Ovary (tissue), 9 donors: ENCODE results near the gene DYRK1B. TPM values are rescaled to one million over a fixed set of nuclear protein-coding genes. Genes with fewer than 3 reads are reported as not detected.
A peak's percentile ranks its signal among the peaks of the same experiment; 100 is the strongest.

Experiments used
- DNase-seq, 5 donors: peaks; one replicate each; pipeline ENCODE4 v3.0.0-alpha.2; 2019 to 2020
- H3K27ac ChIP-seq, 2 donors: fragments of 200-600 bp; one replicate each; pipeline versions ENCODE4 v1.5.1 to v1.8.0; 2019 to 2022
- H3K27me3 ChIP-seq: fragments of 200-600 bp; one replicate; pipeline ENCODE4 v1.8.0; 2022
- H3K36me3 ChIP-seq: fragments of 200-600 bp; sonication (generic); one replicate; pipeline ENCODE4 v1.5.1; 2019
- H3K4me1 ChIP-seq: one replicate; pipeline ENCODE4 v1.8.1; 2013; ENCODE audit warnings: mild to moderate bottlenecking, moderate library complexity; ENCODE audit not compliant: insufficient read depth
- H3K4me3 ChIP-seq: fragments of 200-600 bp; sonication (generic); one replicate; pipeline ENCODE4 v1.5.1; 2017
- H3K9me3 ChIP-seq, 2 donors: fragments of 200-600 bp in 1 of 2; sonication (generic) in 1 of 2; one replicate each; pipeline versions ENCODE4 v1.5.1 to v1.8.1; 2013 to 2019; ENCODE audit warnings: mild to moderate bottlenecking in 1 of 2, moderate library complexity in 1 of 2
- EP300 ChIP-seq: sonication (generic); formaldehyde crosslinking; IDR thresholded peaks from one replicate; pipeline ENCODE4 v1.6.1; 2017; ENCODE audit warnings: antibody characterized with exemption
- POLR2A ChIP-seq: fragments of 450-650 bp; IDR thresholded peaks from one replicate; pipeline ENCODE4 v1.6.1; 2017; ENCODE audit warnings: antibody characterized with exemption, mild to moderate bottlenecking, moderate library complexity
- WGBS, 3 donors: extraction: QIAGEN DNeasy Blood & Tissue Kit in 1 of 3; methylation state at CpG; one replicate each; pipeline versions ENCODE4 v1.1.5 to v1.1.7; 2013 to 2017; 5-methylcytosine and 5-hydroxymethylcytosine counted together
- intact Hi-C, 4 donors: fragments of 100-400 bp; cut with DNase I; formaldehyde crosslinking; loops; one replicate each; pipeline versions ENCODE4 v1.11.0 to v1.15.1; 2022 to 2023
- polyA plus RNA-seq, 2 donors: library from polyadenylated mRNA; stranded (reverse); fragments of 200-250 nt in 1 of 2; fragments of 350-450 nt in 1 of 2; fragmentation: Illumina TruSeq in 1 of 2; extraction: RNeasy Lipid Tissue Mini Kit (QIAGEN cat#74804) in 1 of 2; gene quantifications; one replicate each; pipeline ENCODE4 v1.2.3, GENCODE V29; 2013 to 2014
- total RNA-seq, 7 donors: library from RNA; depleted of rRNA in 2 of 7; stranded (reverse); fragments of >200 nt in 2 of 7; fragmentation: NEBNext Ultra II Directional in 3 of 7; extraction: Animal tissue kit (Norgen Biotek cat#: 25700) in 3 of 7; gene quantifications; one replicate each; pipeline versions ENCODE4 v1.1.0 to v1.2.4, GENCODE V29; 2016 to 2023
- TF ChIP-seq, protein P1 (sequence below), 3 donors: fragments of 450-650 bp in 2 of 3; fragments of 200-600 bp in 1 of 3; IDR thresholded peaks; one replicate each; pipeline versions ENCODE4 v1.5.1 to v1.8.0; 2016 to 2022; ENCODE audit warnings: antibody characterized with exemption in 3 of 3, mild to moderate bottlenecking in 1 of 3
- donor health status: DM: no; HTN: no; CAD: no; lungs with moderate emphysema.
- donor health status: DM: no; HTN: no; CAD: no.
- donor health status: Bipolar disorder and iron deficiency.
- donor health status: DM: yes; HTN: yes; CAD: no.
- donor health status: DM: no; HTN: no; CAD: no.
- donor health status: DM: yes; HTN: yes; CAD: no.

DYRK1B gene
- total and polyA plus RNA-seq, 9 donors, result 10.1 to 31.0 (median 16.2) TPM

DNA sequence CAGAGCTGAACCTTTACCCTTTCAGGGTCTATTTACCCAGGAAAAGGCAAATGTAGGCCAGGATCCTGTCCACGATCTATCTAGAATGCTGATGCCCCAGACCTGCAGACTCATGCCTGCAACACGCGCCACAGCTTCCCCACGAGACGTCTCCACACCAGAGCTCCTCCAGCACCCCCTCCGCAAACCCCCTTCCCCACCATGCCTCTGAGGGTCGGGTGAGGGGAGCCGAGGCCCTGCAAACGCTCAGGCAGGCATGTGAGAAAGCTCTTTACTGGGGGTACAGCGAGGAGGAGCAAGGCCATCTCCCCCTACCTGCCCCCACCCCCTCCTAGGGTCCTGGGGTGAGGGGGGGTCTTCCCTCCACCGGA is 8.9 kb downstream of the DYRK1B start:
- H3K9me3 ChIP-seq, result no peaks in the 10 kb centered on the region
- peak in 2 of 5 donors; percentile 43 to 49 for DNase-seq
- peak overlapping the region in 1 of 2 donors; percentile 61 for H3K27ac ChIP-seq
- no peaks in the 10 kb centered on the region for H3K36me3 ChIP-seq
- WGBS, 3 donors, result 67 to 70% (median 69%) methylated on average over 8 to 11 of the region's 11 CpGs
- H3K27me3 ChIP-seq, result no peaks in the 10 kb centered on the region
- no peak overlapping the region for H3K4me3 ChIP-seq
- H3K4me1 ChIP-seq, result peaks cover 4% of the 10 kb centered on the region
- TF ChIP-seq, protein P1, sequence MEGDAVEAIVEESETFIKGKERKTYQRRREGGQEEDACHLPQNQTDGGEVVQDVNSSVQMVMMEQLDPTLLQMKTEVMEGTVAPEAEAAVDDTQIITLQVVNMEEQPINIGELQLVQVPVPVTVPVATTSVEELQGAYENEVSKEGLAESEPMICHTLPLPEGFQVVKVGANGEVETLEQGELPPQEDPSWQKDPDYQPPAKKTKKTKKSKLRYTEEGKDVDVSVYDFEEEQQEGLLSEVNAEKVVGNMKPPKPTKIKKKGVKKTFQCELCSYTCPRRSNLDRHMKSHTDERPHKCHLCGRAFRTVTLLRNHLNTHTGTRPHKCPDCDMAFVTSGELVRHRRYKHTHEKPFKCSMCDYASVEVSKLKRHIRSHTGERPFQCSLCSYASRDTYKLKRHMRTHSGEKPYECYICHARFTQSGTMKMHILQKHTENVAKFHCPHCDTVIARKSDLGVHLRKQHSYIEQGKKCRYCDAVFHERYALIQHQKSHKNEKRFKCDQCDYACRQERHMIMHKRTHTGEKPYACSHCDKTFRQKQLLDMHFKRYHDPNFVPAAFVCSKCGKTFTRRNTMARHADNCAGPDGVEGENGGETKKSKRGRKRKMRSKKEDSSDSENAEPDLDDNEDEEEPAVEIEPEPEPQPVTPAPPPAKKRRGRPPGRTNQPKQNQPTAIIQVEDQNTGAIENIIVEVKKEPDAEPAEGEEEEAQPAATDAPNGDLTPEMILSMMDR (IDR thresholded peaks at IDR 0.05), result no peak
- TF ChIP-seq EP300 (no peak), POLR2A (no peak)
- intact Hi-C loops, result no loop called here

DNA sequence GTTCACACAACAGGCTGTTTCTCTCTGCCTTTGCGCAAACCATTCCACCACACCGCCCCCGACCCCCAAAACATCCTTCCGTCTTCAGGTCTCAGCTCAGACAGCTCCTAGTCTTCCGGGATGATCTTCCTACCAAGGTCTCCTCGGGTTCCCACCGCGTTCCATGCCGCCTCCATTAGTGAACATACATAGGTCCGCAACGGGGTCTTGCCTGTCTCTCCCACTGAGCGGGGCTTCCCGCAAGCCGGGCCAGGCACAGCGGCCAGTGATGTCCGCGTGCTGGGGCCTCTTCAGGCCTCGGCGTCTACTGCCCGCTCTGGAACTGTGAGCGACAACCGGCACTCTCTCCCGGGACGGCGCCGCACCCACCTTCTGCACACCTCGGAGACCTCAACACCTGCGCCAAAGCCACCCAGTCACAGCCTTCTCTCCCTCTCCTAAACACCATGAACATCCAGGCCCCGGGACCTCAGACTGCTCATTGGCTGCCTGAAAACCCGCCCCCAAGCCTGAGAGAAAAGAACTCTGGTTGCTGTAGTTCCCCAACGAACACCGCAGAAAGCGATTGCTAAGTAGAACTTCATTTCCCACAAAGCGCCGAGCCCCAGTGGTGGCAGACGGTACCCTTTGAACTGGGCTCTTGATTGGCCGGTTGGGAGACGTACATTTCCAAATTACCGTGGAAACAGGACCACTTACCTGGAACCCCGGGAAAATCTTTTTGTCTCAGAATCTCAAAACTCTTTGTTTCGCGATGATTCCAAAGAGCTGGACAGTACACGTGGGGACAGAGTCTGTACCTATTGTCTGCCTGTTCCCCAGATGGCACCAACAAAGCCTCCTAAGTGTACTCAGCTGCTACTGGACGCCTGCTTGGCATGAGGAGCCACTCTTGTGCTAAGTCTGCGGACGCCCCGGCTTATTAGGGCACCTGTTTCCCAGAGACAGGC is 9.5 kb downstream of the DYRK1B start:
- peak; percentile 79 to 88 (median 83) for DNase-seq
- peak overlapping the region in 1 of 2 donors; percentile 61 for H3K27ac ChIP-seq
- no peaks in the 10 kb centered on the region for H3K27me3 ChIP-seq
- H3K9me3 ChIP-seq, result no peaks in the 10 kb centered on the region
- TF ChIP-seq, protein P1 (IDR thresholded peaks at IDR 0.05), result no peak
- no peak for TF ChIP-seq EP300
- no peak for TF ChIP-seq POLR2A
- 3 to 7% (median 4%) methylated on average over 47 of the region's 47 CpGs for WGBS, 3 donors
- H3K4me1 ChIP-seq, result peaks cover 4% of the 10 kb centered on the region
- H3K36me3 ChIP-seq, result no peaks in the 10 kb centered on the region
- intact Hi-C loops, result no loop called here
- peak overlapping the region; percentile 73 for H3K4me3 ChIP-seq

DNA sequence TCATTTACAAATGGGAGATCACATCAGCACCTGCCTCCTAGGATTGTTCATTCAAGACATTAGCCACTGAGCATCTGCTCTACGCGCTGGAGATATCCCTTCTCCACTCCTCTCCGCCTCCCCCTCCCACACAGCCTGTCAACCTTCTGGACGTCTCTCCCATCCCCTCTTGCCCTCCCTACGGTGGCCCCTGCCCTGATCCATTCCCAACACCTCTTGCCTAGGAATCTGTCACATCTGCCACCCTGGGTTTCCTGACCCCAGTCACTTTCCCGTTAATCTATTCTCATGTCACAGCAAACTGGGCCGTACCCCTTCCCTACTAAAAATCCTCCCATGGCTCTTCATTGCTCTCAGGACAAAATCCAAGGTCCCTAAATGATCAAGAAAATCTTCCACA is 10.3 kb downstream of the DYRK1B start:
- no peaks in the 10 kb centered on the region for H3K9me3 ChIP-seq
- TF ChIP-seq EP300 (no peak), POLR2A (no peak)
- TF ChIP-seq, protein P1 (IDR thresholded peaks at IDR 0.05), result no peak
- H3K27me3 ChIP-seq, result no peaks in the 10 kb centered on the region
- WGBS, 3 donors, result 3 to 5% (median 4%) methylated on average over 7 of the region's 7 CpGs
- H3K4me3 ChIP-seq, result peak overlapping the region; percentile 73
- no peaks in the 10 kb centered on the region for H3K36me3 ChIP-seq
- DNase-seq, result no peak
- intact Hi-C loops, result no loop called here
- H3K4me1 ChIP-seq, result peaks cover 4% of the 10 kb centered on the region
- no peak overlapping the region for H3K27ac ChIP-seq

DNA sequence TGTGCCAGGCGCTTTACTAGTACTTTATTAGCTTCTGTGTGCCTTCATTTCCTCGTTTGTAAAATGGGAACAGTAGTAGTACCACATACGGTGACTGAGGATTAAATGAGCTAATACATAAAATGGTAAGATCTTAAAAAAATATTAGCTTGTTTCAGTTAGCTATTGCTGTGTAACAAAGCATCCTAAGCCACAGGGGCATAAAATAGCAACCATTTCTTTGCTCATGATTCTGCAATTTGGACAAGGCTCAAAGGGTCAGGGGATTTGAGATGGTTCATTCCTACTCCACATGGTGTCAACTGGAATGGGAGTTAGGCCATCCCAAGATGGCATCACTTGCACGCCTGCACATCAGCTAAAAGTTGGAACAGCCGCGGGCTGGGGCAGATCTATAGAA is 13.3 kb downstream of the DYRK1B start:
- intact Hi-C loops, result no loop called here
- no peak overlapping the region for H3K27ac ChIP-seq
- TF ChIP-seq POLR2A (no peak), EP300 (no peak)
- TF ChIP-seq, protein P1 (IDR thresholded peaks at IDR 0.05), result no peak
- 93 to 96% (median 95%) methylated on average over 6 of the region's 6 CpGs for WGBS, 3 donors
- no peaks in the 10 kb centered on the region for H3K27me3 ChIP-seq
- H3K4me3 ChIP-seq, result no peak overlapping the region
- DNase-seq, result no peak
- no peaks in the 10 kb centered on the region for H3K9me3 ChIP-seq
- H3K4me1 ChIP-seq, result peaks cover 4% of the 10 kb centered on the region
- H3K36me3 ChIP-seq, result no peaks in the 10 kb centered on the region
